Activated naive CD4-positive, alpha-beta T cell treated with anti-CD3 and anti-CD28 coated beads for 36 hours (primary cell): Measurements from ENCODE around the gene YJU2. TPM values are rescaled to one million over a fixed set of nuclear protein-coding genes. Genes with fewer than 3 reads are reported as not detected.
"Not testable (repeated sequence)": the region's sequence is repeated elsewhere in the genome, so short reads cannot be mapped to it uniquely, and the experiment has no call there.

Source experiments
- CTCF ChIA-PET: fragments of 350-600 bp; sonication (Branson Sonifier 250); formaldehyde crosslinking; loops from one replicate; lab custom pipeline; 2021; ENCODE audit warnings: antibody characterized with exemption; lab: Charles Lee
- DNase-seq: peaks from one replicate; pipeline ENCODE4 v3.0.0-alpha.2; 2020
- H3K27ac Mint-ChIP-seq: one replicate; pipeline ENCODE4 v1.8.0; 2021; ENCODE audit warnings: mild to moderate bottlenecking, mixed read lengths
- H3K27me3 Mint-ChIP-seq: one replicate; pipeline ENCODE4 v1.8.0; 2021; ENCODE audit warnings: low read depth, mixed read lengths
- H3K36me3 Mint-ChIP-seq: one replicate; pipeline ENCODE4 v1.8.0; 2021; ENCODE audit warnings: low read depth, mixed read lengths
- H3K4me1 Mint-ChIP-seq: one replicate; pipeline ENCODE4 v1.8.0; 2021; ENCODE audit warnings: low read depth, mixed read lengths
- H3K4me3 Mint-ChIP-seq: one replicate; pipeline ENCODE4 v1.8.0; 2021; ENCODE audit warnings: mild to moderate bottlenecking, moderate library complexity, mixed read lengths
- H3K9me3 Mint-ChIP-seq: one replicate; pipeline ENCODE4 v1.8.0; 2021; ENCODE audit warnings: mixed read lengths
- intact Hi-C: fragments of 100-400 bp; cut with micrococcal nuclease; formaldehyde crosslinking; loops from one replicate; pipeline ENCODE4 v1.15.1; 2023
- total RNA-seq, 2 experiments: library from RNA; stranded (reverse); gene quantifications; one replicate each; pipeline ENCODE4 v1.2.3, GENCODE V29; 2021

The YJU2 gene
- total RNA-seq, 2 experiments from 2014 or later: 28.5 to 29.8 TPM

GRCh38 chr19:4213116-4213515, 33.8 kb upstream of the YJU2 start:
- H3K9me3 Mint-ChIP-seq: no peaks in the 10 kb centered on the region
- no peaks in the 10 kb centered on the region for H3K36me3 Mint-ChIP-seq
- no peak overlapping the region for H3K27ac Mint-ChIP-seq
- H3K4me1 Mint-ChIP-seq: no peaks in the 10 kb centered on the region
- intact Hi-C loops: no loop called here
- no peak overlapping the region for H3K4me3 Mint-ChIP-seq
- DNase-seq: no peak
- CTCF ChIA-PET: interaction anchor here (1.9 kb wide), 1 partner anchor 13 kb away, joined by 4 read pairs; no protein-coding TSS in a partner anchor
- H3K27me3 Mint-ChIP-seq: no peaks in the 10 kb centered on the region

- no peaks in the 10 kb centered on the region for H3K4me1 Mint-ChIP-seq
- H3K4me3 Mint-ChIP-seq: no peak overlapping the region
- H3K36me3 Mint-ChIP-seq: no peaks in the 10 kb centered on the region
- intact Hi-C loops: no loop called here
- no peak overlapping the region for H3K27ac Mint-ChIP-seq
- no peaks in the 10 kb centered on the region for H3K9me3 Mint-ChIP-seq
- no peak for DNase-seq
- H3K27me3 Mint-ChIP-seq: no peaks in the 10 kb centered on the region
- CTCF ChIA-PET: no interaction called here
Measured at GRCh38 chr19:4215807-4216206, 31.1 kb upstream of the YJU2 start.

- H3K4me1 Mint-ChIP-seq: no peaks in the 10 kb centered on the region
- no peak for DNase-seq
- no peak overlapping the region for H3K27ac Mint-ChIP-seq
- no peaks in the 10 kb centered on the region for H3K27me3 Mint-ChIP-seq
- no peaks in the 10 kb centered on the region for H3K9me3 Mint-ChIP-seq
- no peaks in the 10 kb centered on the region for H3K36me3 Mint-ChIP-seq
- H3K4me3 Mint-ChIP-seq: no peak overlapping the region
- intact Hi-C loops: no loop called here
- CTCF ChIA-PET: no interaction called here
Measured at GRCh38 chr19:4216846-4217245, 30.0 kb upstream of the YJU2 start.

GRCh38 chr19:4217429-4218264, 29.2 kb upstream of the YJU2 start:
- no peaks in the 10 kb centered on the region for H3K27me3 Mint-ChIP-seq
- H3K27ac Mint-ChIP-seq: no peak overlapping the region
- H3K4me3 Mint-ChIP-seq: no peak overlapping the region
- DNase-seq: no peak
- no peaks in the 10 kb centered on the region for H3K36me3 Mint-ChIP-seq
- H3K4me1 Mint-ChIP-seq: no peaks in the 10 kb centered on the region
- CTCF ChIA-PET: no interaction called here
- no peaks in the 10 kb centered on the region for H3K9me3 Mint-ChIP-seq
- intact Hi-C loops: no loop called here

- H3K27me3 Mint-ChIP-seq, H3K4me3 Mint-ChIP-seq, H3K4me1 Mint-ChIP-seq, DNase-seq, H3K27ac Mint-ChIP-seq, intact Hi-C loops, H3K9me3 Mint-ChIP-seq, H3K36me3 Mint-ChIP-seq: not testable (repeated sequence)
- CTCF ChIA-PET: interaction anchor here (0.7 kb wide), 2 partner anchors 86 to 212 kb away, joined by 3 to 4 read pairs; no protein-coding TSS in a partner anchor
Measured at GRCh38 chr19:4218523-4218922, 28.4 kb upstream of the YJU2 start.

- no peaks in the 10 kb centered on the region for H3K9me3 Mint-ChIP-seq
- DNase-seq: no peak
- CTCF ChIA-PET: interaction anchor here (1.6 kb wide), 1 partner anchor 47 kb away, joined by 3 read pairs; no protein-coding TSS in a partner anchor
- H3K4me3 Mint-ChIP-seq: no peak overlapping the region
- intact Hi-C loops: no loop called here
- H3K27ac Mint-ChIP-seq: no peak overlapping the region
- H3K4me1 Mint-ChIP-seq: no peaks in the 10 kb centered on the region
- H3K27me3 Mint-ChIP-seq: no peaks in the 10 kb centered on the region
- H3K36me3 Mint-ChIP-seq: no peaks in the 10 kb centered on the region
Measured at GRCh38 chr19:4220188-4220587, 26.7 kb upstream of the YJU2 start.

GRCh38 chr19:4224470-4224869, 22.4 kb upstream of the YJU2 start:
- H3K4me1 Mint-ChIP-seq: peaks cover 3% of the 10 kb centered on the region
- no peaks in the 10 kb centered on the region for H3K9me3 Mint-ChIP-seq
- H3K27ac Mint-ChIP-seq: no peak overlapping the region
- CTCF ChIA-PET: no interaction called here
- no peaks in the 10 kb centered on the region for H3K27me3 Mint-ChIP-seq
- intact Hi-C loops: no loop called here
- H3K4me3 Mint-ChIP-seq: no peak overlapping the region
- DNase-seq: no peak
- H3K36me3 Mint-ChIP-seq: no peaks in the 10 kb centered on the region

GRCh38 chr19:4225885-4226284, 21.0 kb upstream of the YJU2 start:
- no peaks in the 10 kb centered on the region for H3K36me3 Mint-ChIP-seq
- CTCF ChIA-PET: interaction anchor here (0.7 kb wide), 1 partner anchor 242 kb away, joined by 3 read pairs; no protein-coding TSS in a partner anchor

GRCh38 chr19:4227771-4228170, 19.1 kb upstream of the YJU2 start:
- CTCF ChIA-PET: no interaction called here

More at GRCh38 chr19:4225885-4226284, 21.0 kb upstream of the YJU2 start:
- no peak overlapping the region for H3K4me3 Mint-ChIP-seq
- no peak overlapping the region for H3K27ac Mint-ChIP-seq
- no peaks in the 10 kb centered on the region for H3K9me3 Mint-ChIP-seq
- intact Hi-C loops: no loop called here
- peaks cover 5% of the 10 kb centered on the region for H3K4me1 Mint-ChIP-seq
- DNase-seq: no peak
- no peaks in the 10 kb centered on the region for H3K27me3 Mint-ChIP-seq

GRCh38 chr19:4228765-4229178, 18.1 kb upstream of the YJU2 start:
- Mint-ChIP-seq H3K36me3 (no peaks in the 10 kb centered on the region), H3K27ac (no peak overlapping the region), H3K27me3 (peaks cover 6% of the 10 kb centered on the region), H3K4me1 (peaks cover 7% of the 10 kb centered on the region), H3K9me3 (no peaks in the 10 kb centered on the region), H3K4me3 (no peak overlapping the region)
- intact Hi-C loops: loop anchor here (1.0 kb wide), 1 partner anchor 19 kb away; the partner anchor contains the start of gene YJU2
- CTCF ChIA-PET: no interaction called here
- no peak for DNase-seq

More at GRCh38 chr19:4227771-4228170, 19.1 kb upstream of the YJU2 start:
- intact Hi-C loops: no loop called here
- no peak overlapping the region for H3K4me3 Mint-ChIP-seq
- H3K36me3 Mint-ChIP-seq: no peaks in the 10 kb centered on the region
- no peak overlapping the region for H3K27ac Mint-ChIP-seq
- no peaks in the 10 kb centered on the region for H3K9me3 Mint-ChIP-seq
- DNase-seq: no peak
- H3K27me3 Mint-ChIP-seq: no peaks in the 10 kb centered on the region
- peaks cover 5% of the 10 kb centered on the region for H3K4me1 Mint-ChIP-seq

GRCh38 chr19:4229179-4229931, 17.5 kb upstream of the YJU2 start, which contains the start of gene EBI3:
Gene EBI3, plus strand, starts transcription at chr19:4229523. Its CDS starts 28 bp downstream, at chr19:4229551.
- intact Hi-C loops: loop anchor here (1.0 kb wide), 1 partner anchor 18 kb away; the partner anchor contains the start of gene YJU2
- peak within 1 kb of the TSS; percentile 60 for H3K27ac Mint-ChIP-seq
- CTCF ChIA-PET: interaction anchor here (1.1 kb wide), 1 partner anchor 24 kb away, joined by 3 read pairs; no protein-coding TSS in a partner anchor
- H3K9me3 Mint-ChIP-seq: no peaks in the 10 kb centered on the region
- no peaks in the 10 kb centered on the region for H3K36me3 Mint-ChIP-seq
- peaks cover 6% of the 10 kb centered on the region for H3K27me3 Mint-ChIP-seq
- no peak within 1 kb of the TSS for H3K4me3 Mint-ChIP-seq
- DNase-seq: peak; percentile 90
- peaks cover 7% of the 10 kb centered on the region for H3K4me1 Mint-ChIP-seq

- DNase-seq, H3K4me3 Mint-ChIP-seq, H3K27ac Mint-ChIP-seq, H3K9me3 Mint-ChIP-seq, H3K4me1 Mint-ChIP-seq, intact Hi-C loops, H3K36me3 Mint-ChIP-seq, H3K27me3 Mint-ChIP-seq: not testable (repeated sequence)
- CTCF ChIA-PET: interaction anchor here (1.1 to 1.3 kb wide), 2 partner anchors 17 to 25 kb away, joined by 3 to 7 read pairs; partner anchors contain the start of gene YJU2
Measured at GRCh38 chr19:4230237-4230636, 16.6 kb upstream of the YJU2 start.
